ENCODE measurements around the gene LSR. TPM values are rescaled to one million over a fixed set of nuclear protein-coding genes. Genes with fewer than 3 reads are reported as not detected.

LSR gene
- total RNA-seq, 1 experiment from 2014 or later = 64.7 TPM

DNA sequence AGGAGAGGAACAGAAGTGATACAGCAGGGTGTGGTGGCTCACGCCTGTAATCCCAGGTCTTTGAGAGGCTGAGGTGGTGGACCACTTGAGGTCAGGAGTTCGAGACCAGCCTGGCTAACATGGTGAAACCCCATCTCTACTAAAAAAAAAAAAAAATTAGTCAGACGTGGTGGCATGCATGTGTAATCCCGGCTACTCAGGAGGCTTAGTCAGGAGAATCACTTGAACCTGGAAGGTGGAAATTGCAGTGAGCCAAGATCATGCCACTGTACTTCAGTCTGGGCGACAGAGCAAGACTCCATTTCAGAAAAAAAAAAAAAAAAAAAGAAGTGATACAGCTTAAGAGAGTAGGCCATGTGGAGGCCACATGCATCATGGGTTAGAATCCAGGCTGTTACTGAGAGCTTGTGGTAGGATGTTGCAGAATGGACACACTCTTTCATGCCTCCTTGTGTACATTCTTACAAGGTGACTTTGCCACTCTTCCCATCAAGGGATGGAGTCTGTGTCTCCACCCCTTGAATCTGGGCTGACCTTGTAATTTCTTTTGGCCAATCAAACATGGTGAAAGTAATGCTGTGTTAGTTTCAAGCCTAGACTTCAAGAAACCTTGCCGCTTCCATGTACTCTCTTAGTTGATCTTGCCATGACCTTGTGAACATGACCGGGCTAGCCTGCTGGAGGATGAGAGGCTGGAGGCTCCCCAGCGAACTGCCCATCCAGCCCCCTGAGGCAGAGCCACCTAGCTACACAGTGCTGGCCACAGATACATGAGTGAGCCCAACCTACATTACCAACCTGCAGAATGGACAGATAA is 32.6 kb upstream of the LSR start:
- intact Hi-C loops (cut with micrococcal nuclease; ENCODE audit: unreplicated experiment) = no loop called here
- CTCF ChIA-PET = no interaction called here
- no peak for DNase-seq (ENCODE audit: low read depth, low spot score)

DNA sequence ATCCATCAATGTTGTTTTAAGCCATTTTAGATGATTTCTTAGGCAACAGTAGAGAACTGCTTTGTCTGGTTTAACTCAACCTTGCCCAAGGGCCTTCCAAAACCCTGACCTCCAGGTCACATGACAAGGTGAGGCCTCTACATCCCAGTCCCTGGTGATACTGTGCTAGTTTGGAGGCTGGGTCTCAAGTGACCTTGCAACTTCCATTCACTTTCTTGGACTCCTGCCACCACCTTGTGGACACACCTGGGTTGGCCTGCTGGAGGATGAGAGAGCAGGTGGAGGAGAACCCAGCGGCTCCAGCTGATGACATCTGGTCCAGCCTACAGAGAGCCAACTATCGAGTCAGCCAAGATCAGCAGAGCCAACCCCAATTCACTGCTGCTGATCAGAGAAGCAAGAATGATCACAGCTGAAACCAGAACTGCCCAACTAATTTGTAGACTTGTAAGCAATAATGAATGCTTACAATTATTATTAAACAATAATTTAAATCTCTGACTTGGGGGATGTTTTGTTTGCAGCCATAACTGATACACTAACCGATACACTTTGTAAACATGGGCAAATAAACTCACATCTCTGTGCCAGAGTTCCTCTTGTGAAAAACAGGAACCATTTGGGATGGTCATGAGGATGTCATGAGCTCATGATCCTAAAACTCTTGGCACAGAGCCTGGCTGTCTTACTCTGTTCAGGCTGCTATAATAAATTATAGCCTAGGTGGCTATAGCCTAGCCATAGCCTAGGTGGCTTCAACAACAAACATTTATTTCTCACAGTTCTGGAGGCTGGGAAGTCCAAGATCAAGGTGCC is 31.8 kb upstream of the LSR start:
- Histone ChIP-seq H3K36me3 (ENCODE audit: control insufficient read depth, insufficient read depth, low read length) (no peaks in the 10 kb centered on the region), H3K27me3 (ENCODE audit: control insufficient read depth, insufficient read depth, low read length) (no peaks in the 10 kb centered on the region; the same call in 1 of the 2 replicates), H3K27ac (ENCODE audit: low read length) (no peak overlapping the region), H3K4me1 (ENCODE audit: control insufficient read depth, insufficient read depth, low read length) (peaks cover 6% of the 10 kb centered on the region; the same call in 1 of the 2 replicates), H3K9me3 (ENCODE audit: control insufficient read depth, insufficient read depth, low read depth, low read length) (no peaks in the 10 kb centered on the region), H3K4me3 (ENCODE audit: low read depth in 2 of 2, low read length in 2 of 2) (no peak overlapping the region)
- DNase-seq (ENCODE audit: low read depth, low spot score) (no peak), ATAC-seq (no peak)
- POLR2A ChIA-PET = no interaction called here
- TF ChIP-seq, protein P1, sequence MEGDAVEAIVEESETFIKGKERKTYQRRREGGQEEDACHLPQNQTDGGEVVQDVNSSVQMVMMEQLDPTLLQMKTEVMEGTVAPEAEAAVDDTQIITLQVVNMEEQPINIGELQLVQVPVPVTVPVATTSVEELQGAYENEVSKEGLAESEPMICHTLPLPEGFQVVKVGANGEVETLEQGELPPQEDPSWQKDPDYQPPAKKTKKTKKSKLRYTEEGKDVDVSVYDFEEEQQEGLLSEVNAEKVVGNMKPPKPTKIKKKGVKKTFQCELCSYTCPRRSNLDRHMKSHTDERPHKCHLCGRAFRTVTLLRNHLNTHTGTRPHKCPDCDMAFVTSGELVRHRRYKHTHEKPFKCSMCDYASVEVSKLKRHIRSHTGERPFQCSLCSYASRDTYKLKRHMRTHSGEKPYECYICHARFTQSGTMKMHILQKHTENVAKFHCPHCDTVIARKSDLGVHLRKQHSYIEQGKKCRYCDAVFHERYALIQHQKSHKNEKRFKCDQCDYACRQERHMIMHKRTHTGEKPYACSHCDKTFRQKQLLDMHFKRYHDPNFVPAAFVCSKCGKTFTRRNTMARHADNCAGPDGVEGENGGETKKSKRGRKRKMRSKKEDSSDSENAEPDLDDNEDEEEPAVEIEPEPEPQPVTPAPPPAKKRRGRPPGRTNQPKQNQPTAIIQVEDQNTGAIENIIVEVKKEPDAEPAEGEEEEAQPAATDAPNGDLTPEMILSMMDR (IDR thresholded peaks at IDR 0.05) = no peak
- no peak for TF ChIP-seq POLR2AphosphoS5 (IDR thresholded peaks at IDR 0.05; ENCODE audit: low read depth, low read length)
- TF ChIP-seq SIN3A (IDR thresholded peaks at IDR 0.05; ENCODE audit: borderline replicate concordance, insufficient read depth, low read depth, low read length) = no peak
- TF ChIP-seq TCF7L2 (IDR thresholded peaks at IDR 0.05; ENCODE audit: low read depth, low read length) = no peak
- TF ChIP-seq, protein P2, sequence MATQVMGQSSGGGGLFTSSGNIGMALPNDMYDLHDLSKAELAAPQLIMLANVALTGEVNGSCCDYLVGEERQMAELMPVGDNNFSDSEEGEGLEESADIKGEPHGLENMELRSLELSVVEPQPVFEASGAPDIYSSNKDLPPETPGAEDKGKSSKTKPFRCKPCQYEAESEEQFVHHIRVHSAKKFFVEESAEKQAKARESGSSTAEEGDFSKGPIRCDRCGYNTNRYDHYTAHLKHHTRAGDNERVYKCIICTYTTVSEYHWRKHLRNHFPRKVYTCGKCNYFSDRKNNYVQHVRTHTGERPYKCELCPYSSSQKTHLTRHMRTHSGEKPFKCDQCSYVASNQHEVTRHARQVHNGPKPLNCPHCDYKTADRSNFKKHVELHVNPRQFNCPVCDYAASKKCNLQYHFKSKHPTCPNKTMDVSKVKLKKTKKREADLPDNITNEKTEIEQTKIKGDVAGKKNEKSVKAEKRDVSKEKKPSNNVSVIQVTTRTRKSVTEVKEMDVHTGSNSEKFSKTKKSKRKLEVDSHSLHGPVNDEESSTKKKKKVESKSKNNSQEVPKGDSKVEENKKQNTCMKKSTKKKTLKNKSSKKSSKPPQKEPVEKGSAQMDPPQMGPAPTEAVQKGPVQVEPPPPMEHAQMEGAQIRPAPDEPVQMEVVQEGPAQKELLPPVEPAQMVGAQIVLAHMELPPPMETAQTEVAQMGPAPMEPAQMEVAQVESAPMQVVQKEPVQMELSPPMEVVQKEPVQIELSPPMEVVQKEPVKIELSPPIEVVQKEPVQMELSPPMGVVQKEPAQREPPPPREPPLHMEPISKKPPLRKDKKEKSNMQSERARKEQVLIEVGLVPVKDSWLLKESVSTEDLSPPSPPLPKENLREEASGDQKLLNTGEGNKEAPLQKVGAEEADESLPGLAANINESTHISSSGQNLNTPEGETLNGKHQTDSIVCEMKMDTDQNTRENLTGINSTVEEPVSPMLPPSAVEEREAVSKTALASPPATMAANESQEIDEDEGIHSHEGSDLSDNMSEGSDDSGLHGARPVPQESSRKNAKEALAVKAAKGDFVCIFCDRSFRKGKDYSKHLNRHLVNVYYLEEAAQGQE (IDR thresholded peaks at IDR 0.05; ENCODE audit: insufficient read depth in 1 of 2, low read depth in 2 of 2, low read length in 1 of 2) = no peak
- intact Hi-C loops (cut with micrococcal nuclease; ENCODE audit: unreplicated experiment) (no loop called here), in situ Hi-C loops (cut with HindIII; ENCODE audit: low pct_unique_long_range_greater_than_20kb, low sequenced_read_pairs) (no loop called here)
- no TSS peak for BruUV-seq (replicated peaks)
- CTCF ChIA-PET = no interaction called here

More for the DNA sequence above, 32.6 kb upstream of the LSR start:
- Histone ChIP-seq H3K9me3 (ENCODE audit: control insufficient read depth, insufficient read depth, low read depth, low read length) (no peaks in the 10 kb centered on the region), H3K4me1 (ENCODE audit: control insufficient read depth, insufficient read depth, low read length) (peaks cover 6% of the 10 kb centered on the region; the same call in 1 of the 2 replicates), H3K27ac (ENCODE audit: low read length) (no peak overlapping the region), H3K27me3 (ENCODE audit: control insufficient read depth, insufficient read depth, low read length) (no peaks in the 10 kb centered on the region; the same call in 1 of the 2 replicates), H3K36me3 (ENCODE audit: control insufficient read depth, insufficient read depth, low read length) (no peaks in the 10 kb centered on the region), H3K4me3 (ENCODE audit: low read depth in 2 of 2, low read length in 2 of 2) (no peak overlapping the region)
- in situ Hi-C loops (cut with HindIII; ENCODE audit: low pct_unique_long_range_greater_than_20kb, low sequenced_read_pairs) = no loop called here
- TF ChIP-seq, protein P2 (IDR thresholded peaks at IDR 0.05; ENCODE audit: insufficient read depth in 1 of 2, low read depth in 2 of 2, low read length in 1 of 2) = no peak
- TF ChIP-seq, protein P1 (IDR thresholded peaks at IDR 0.05) = no peak
- TF ChIP-seq POLR2AphosphoS5 (IDR thresholded peaks at IDR 0.05; ENCODE audit: low read depth, low read length) (no peak), TCF7L2 (IDR thresholded peaks at IDR 0.05; ENCODE audit: low read depth, low read length) (no peak), SIN3A (IDR thresholded peaks at IDR 0.05; ENCODE audit: borderline replicate concordance, insufficient read depth, low read depth, low read length) (no peak)
- POLR2A ChIA-PET = interaction anchor here (0.7 kb wide), 1 partner anchor 9 kb away, joined by 3 read pairs; no protein-coding TSS in a partner anchor
- BruUV-seq (replicated peaks) = no TSS peak
- ATAC-seq = no peak

Data from Panc1 (cell line).